Activated T-helper 1 cell treated with Interleukin-2 at 50 U/mL for 16 hours (primary cell): ENCODE measurements around the gene MME.
"Not testable (repeated sequence)": the region's sequence is repeated elsewhere in the genome, so short reads cannot be mapped to it uniquely, and the experiment has no call there.

ENCODE experiments used
- DNase-seq: peaks from one replicate; pipeline ENCODE4 v3.0.0-alpha.2; 2020; ENCODE audit warnings: low read depth

Gene MME

GRCh38 chr3:155084567-155084966 is 4.4 kb downstream of the MME start:
- no peak for DNase-seq

DNA sequence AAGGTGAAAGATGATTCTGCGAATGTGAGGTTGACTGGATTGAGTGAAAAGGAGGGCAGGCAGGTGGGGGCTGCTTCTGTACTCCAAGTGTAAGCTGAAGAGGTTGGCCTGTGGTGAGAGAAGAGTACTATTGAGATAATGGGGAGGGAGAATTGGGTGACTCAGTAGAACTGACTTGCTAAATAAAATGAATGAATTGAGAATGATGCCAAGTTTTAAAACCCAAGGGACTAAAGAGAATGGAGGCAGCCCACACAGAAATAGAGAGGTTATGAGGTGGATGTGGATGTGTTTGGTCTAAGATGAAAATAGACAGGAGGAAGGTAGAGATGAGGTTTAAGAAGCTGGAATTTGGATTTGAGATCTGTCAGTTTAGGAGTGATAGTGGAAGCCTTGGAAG is 5.9 kb downstream of the MME start:
- DNase-seq, result no peak

DNA sequence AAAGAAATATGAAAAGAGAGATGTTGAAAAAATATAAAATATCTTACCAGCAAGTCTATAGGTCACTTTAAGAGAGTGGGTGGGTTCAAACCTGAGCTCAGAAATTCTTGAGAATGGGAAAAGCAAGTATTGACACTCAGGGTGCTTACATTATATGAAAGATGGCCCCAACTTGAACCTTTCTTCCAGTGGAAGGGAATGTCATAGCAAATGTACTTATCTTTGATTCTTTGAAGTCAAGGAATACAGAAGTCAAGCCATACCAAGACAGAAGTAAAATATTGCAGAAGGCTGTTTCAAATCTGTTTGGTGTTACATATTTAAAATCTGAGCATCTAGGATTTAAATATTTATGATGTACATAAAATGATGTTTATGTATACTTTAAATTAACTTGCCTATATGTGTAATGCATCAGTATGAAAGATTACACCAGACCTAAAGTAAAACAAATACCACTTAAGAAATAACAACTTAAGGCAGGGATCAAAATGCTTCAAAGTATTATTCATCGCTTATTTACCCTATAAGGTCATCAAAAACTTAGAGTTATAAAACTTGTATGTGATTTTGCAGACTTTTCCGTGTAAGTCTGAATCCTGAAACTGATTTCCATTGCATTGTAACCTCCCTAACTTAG is 8.7 kb downstream of the MME start:
- no peak for DNase-seq

GRCh38 chr3:155089495-155089894 is 9.4 kb downstream of the MME start:
- DNase-seq, result no peak

DNA sequence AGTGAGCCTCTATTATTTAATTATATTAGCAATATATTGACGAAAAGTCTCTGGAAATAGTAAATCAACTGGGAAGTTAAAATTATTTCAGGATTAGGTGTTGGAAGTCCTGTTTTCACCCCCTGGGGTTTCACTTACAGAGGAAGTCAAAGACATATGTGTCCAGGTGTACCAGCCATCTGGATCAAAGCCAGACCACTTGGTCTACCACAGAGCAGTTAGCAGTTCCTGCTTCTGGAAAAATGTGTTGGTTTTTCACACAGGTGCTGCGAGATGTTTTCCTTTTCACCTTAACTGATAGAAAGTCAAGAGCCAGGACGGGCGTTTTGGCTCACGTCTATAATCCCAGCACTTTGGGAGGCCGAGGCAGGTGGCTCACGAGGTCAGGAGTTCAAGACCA is 13.1 kb downstream of the MME start:
- DNase-seq, result no peak

GRCh38 chr3:155096303-155097008 is 16.3 kb downstream of the MME start:
- no peak for DNase-seq

DNA sequence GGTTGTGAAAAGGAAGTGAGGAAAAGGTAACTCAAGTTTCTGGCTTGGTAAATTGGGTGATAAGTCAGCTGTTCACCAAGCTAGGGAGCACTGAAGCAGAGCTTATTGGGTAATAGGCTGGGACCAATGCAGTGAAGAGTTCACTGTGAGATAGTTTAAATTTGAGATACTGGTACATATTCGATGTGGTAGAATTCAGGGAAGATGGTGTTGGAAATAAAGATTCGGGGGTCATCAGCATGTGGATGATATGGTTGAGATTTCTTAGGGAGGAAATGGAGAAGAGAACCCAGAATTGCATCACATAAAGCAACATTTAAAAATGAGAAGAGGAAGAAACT is 16.9 kb downstream of the MME start:
- DNase-seq, result no peak

DNA sequence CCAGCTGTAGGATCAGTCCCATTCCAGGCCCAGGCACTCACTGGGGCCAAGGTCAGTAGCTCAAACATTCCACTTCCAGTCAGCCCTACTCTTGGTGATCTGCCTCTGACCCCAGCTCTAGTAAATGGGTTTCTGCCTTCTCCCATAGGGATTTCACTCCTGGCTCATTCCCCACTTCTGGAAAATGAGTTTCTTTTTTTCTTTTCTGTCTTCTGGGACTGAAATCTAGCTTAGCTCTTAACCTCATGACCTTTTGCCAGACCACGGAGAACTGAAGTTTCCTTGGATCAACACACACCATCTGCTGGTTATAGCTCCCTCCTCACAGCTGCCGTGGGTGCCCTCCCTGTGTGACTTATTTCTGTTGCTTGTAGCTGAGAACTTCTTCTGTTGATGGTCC is 21.3 kb downstream of the MME start:
- no peak for DNase-seq

GRCh38 chr3:155102329-155102728 is 22.2 kb downstream of the MME start:
- no peak for DNase-seq

DNA sequence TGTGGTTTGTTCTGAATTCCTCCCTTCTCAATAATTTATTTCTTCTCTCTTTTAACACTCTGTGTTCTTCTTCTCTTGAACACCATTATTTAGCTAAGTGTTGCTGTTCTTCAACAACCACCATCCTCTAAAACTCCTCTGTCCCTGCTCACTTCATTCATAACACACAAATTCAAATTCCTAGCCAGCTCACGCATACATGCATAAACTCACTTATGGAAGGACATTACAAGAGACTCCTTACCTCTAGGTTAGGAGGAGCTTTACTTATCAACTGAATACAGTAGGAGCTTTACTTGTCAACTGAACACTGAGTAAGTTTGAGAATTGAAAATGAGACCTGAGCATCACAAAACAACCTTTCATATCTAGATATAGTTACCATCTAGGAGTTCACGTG is 23.6 kb downstream of the MME start:
- no peak for DNase-seq

DNA sequence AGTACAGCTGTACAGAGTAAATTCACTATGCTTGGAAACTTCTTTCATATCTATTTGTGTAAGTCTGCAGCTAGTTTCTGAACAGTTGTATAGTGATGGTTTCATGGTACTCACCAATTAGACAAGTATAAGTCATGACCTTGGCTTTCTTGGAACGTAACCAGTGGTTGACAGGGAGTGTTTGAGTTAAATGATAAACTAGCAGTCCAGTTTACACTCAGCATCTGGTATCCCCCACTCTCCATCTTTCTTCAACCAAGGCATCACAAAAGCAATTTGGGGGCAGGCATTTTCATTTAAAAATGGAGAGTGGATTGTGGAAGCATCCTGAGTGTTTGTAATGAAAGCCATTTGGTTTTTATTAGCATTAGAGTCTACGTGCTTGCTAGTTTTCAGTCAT is 26.0 kb downstream of the MME start:
- DNase-seq, result no peak

GRCh38 chr3:155110022-155110421 is 29.9 kb downstream of the MME start:
- no peak for DNase-seq

DNA sequence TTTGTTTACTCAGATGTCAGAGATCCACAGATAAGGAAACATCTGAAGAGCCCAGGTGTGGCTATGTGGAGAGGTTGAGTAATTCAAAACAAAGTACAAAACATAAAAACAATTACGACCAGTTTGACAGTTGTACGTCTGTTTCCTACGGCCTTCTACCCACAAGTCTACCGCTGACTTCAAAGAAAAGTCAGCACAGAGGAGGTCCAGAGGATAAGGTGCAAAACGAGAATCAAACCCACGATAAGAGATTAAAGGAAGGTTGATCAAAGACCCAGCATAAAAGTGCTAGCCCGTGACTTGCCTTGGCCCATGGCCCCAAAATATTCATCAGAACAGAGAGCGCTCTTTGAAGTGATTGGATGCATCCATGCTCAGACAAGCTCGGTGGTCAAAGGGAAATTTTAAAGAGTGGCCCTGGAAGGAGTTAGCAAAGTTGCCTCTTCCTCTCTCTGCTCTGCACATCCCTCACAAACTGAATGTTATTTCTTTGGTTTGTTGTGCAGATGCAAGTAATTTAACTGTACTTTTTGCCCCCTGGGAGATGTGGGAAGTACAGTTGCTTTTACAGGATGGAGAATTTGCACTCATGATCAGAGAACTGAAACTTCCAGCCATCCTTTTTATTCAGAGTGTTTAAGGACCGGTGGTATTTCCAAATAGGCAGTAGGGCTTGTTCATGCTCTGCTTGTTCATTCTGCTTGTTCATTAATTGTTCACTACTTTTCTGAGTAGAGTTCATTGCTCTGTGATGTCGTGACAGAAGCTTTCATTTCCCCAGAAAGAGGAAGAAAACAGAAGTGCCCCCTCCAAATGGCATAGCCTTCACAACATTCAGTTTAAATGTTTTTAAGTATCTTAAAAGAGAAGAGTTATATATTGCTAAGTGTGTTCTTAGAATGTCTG is 31.1 kb downstream of the MME start:
- no peak for DNase-seq

- no peak for DNase-seq
Measured at GRCh38 chr3:155111971-155112370, 31.9 kb downstream of the MME start.

- DNase-seq, result no peak
Measured at GRCh38 chr3:155112661-155113389, 32.7 kb downstream of the MME start.

DNA sequence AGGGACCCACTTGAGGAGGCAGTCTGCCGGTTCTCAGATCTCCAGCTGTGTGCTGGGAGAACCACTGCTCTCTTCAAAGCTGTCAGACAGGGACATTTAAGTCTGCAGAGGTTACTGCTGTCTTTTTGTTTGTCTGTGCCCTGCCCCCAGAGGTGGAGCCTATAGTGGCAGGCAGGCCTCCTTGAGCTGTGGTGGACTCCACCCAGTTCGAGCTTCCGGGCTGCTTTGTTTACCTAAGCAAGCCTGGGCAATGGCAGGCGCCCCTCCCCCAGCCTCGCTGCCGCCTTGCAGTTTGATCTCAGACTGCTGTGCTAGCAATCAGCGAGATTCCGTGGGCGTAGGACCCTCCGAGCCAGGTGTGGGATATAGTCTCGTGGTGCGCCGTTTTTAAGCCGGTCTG is 44.6 kb downstream of the MME start:
- DNase-seq, result not testable (repeated sequence)

DNA sequence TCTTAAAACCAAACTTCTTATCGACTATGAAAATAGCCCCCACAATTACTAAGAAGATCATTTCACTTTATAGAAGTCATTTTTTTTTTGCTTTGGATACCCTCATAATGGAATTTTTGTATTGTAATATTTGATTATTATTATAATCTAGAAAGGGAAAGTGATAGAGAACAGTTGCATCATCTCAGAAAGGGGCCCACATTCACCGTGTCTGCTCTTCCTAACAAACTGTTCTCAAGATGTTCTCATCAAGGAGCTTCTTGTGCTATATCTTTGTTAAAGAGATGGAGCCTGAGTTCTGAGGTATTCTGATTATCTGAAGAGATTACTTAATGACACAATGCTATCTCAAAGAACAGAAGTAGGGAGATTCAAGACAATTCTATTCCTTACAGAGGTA is 49.3 kb downstream of the MME start:
- no peak for DNase-seq

DNA sequence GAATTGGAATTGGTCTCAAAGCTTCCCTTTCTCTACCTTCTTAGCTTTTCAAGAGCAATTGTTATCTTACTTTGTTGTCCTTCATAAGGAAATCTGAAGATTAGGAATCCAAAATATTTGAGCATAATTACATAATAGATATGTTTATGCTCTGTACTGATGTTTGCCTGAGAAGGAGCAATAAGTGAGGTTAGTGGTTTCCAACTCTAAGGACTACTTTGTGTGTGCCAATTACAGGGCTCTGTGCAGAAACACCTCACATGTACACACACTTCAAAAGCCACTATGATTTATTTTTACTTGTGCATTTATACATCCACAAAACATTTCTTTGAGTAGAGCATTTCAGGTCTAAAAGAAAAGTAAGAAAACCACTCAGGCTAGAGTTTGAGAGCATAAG is 49.9 kb downstream of the MME start:
- DNase-seq, result no peak

DNA sequence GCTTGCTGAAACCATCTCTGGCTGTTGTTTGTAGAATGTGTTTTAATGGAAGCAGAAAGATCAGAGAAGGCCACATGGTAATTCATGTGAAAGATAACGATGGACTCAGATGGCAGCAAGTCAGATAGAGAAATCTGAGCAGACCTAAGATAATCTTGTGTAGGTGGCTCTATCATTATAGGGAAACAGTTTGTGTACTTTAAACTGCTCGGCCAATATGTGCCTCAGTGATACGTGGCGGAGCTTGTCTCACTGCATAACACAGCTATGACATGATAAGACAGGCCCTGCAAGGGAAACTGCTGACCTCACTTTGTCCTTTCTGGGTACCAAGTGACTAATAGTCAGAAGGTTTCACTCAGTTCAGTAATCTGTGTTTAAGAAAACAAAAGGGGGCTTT is 51.0 kb downstream of the MME start:
- DNase-seq, result no peak

DNA sequence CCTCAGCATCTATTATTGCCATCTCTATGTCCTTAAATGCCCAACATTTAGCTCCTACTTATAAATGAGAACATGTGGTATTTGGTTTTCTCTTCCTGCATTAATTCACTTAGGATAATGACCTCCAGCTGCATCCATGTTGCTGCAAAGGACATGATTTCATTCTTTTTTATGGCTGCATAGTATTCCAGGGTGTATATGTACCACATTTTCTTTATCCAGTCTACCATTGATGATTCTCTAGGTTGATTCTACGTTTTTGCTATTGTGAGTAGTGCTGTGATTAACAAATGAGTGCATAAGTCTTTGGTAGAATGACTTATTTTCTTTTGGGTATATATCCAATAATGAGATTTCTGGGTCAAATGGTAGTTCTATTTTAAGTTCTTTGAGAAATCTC is 54.2 kb downstream of the MME start:
- DNase-seq, result not testable (repeated sequence)

DNA sequence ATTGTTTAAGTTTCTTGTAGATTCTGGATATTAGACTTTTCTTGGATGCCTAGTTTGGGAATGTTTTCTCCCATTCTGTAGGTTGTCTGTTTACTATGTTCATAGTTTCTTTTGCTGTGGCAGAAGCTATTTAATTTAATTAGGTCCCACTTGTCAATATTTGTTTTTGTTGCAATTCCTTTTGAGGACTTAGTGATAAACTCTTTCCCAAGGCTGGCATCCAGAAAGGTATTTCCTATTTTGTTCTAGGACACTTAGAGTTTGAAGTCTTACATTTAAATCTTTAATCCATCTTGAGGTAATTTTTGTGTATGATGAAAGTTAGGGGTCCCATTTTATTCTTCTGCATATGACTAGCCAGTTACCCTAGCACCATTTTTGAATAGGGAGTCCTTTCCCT is 54.9 kb downstream of the MME start:
- no peak for DNase-seq

DNA sequence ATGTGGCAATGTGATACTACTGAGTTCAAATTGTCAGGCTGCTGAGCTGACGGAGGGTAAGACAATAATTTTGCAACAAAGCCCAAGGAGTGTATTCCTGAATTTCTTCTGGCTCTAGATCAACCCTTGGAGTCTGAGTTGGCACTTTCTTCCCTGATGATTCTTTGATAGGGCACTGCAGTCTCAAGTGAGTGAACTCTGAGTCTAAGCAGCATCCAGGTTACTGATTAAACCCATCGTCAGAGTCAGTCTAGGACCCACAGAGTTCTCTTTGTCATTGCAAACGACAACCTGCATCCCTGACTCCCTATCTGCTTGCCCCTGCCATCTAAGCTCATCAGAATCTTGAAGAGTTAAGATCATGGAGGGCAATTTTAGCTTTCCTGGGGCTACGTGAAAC is 58.6 kb downstream of the MME start:
- DNase-seq, result no peak

DNA sequence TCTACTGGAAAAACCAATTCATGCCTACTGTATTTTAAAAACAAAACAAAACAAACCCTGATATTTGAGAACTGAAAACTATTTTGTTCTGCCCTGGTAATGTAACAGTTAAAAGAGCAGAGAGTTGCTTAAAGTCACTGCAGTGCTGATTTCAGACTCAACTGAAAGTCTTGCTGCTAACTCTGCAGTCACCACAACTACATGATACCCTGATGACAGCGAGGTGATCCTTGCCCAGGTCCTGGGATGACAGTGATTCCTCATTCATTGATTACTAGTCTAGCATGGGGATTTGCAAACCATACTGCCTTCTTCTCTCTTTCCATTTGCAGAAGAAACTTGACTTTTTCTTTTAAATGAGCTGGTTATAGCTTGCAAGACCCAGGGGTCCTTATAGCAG is 67.5 kb downstream of the MME start:
- DNase-seq, result no peak
